ENCODE results near the gene CEACAM19.
"Not testable (repeated sequence)": the region's sequence is repeated elsewhere in the genome, so short reads cannot be mapped to it uniquely, and the experiment has no call there.

CEACAM19 gene

DNA sequence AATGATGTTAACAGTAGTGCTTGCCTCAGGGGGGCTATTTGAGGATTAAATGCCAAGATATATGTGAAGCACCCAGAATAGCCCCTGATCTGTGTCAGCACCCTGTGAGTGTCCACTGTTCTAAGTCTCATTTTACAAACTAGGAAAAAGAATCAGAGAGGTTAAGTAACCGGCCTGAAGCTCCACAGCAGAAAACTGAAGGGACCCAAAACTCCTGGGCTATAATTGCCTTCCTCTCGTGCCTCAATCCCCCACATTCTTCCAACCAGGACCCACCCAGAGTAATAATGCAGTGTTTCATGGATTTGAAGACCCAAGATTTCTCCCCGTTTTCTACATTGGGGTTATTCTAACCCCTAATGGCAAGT is 25.2 kb upstream of the CEACAM19 start:
- no peak for DNase-seq

DNA sequence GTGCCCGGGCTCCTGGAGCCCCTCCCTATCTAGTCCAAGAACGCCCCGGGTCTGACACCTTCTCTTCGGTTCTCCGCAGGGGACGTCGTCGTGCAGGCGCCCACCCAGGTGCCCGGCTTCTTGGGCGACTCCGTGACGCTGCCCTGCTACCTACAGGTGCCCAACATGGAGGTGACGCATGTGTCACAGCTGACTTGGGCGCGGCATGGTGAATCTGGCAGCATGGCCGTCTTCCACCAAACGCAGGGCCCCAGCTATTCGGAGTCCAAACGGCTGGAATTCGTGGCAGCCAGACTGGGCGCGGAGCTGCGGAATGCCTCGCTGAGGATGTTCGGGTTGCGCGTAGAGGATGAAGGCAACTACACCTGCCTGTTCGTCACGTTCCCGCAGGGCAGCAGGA is 24.1 kb upstream of the CEACAM19 start:
- no peak for DNase-seq

DNA sequence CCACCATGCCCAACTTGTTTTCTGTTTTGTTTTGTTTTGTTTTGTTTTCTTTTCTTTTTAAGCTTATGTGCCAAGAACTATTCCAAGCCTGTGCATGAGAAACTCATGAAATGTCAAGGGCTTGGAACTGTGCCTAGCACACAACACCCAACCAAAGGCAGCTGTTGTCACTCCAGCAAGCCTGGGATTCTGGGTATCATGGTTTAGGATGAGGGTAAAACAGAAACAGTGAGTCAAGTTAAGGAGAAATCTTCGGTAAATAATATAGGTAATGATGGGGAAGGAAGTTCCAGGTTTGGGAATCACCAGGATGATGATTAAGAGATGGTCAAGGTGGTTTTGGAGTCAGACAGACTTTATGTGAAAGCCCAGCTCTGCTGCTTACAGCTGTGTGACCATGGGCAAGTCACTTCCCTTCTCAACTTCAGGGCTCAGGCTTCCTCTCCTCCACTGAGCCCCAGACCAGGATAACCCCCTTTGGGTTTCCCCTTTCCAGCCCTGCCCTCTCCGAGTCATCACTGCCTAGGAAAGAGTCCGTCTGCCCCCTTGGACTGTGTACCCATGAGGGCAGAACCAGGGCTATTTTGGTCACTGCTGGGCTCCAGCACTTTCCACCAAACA is 22.5 kb upstream of the CEACAM19 start:
- no peak for DNase-seq

DNA sequence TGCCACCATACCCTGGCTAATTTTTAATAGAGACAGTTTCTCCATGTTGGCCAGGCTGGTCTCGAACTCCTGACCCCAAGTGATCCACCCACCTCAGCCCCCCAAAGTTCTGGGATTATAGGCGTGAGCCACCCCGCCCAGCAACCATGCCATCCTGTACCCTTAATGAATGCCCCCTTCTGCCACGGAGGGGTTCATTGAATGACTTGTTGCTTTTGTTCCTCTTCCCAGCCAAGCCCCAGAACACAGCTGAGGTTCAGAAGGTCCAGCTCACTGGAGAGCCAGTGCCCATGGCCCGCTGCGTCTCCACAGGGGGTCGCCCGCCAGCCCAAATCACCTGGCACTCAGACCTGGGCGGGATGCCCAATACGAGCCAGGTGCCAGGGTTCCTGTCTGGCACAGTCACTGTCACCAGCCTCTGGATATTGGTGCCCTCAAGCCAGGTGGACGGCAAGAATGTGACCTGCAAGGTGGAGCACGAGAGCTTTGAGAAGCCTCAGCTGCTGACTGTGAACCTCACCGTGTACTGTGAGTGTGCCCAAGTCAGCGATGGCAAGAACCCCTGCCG is 21.6 kb upstream of the CEACAM19 start:
- DNase-seq: no peak

DNA sequence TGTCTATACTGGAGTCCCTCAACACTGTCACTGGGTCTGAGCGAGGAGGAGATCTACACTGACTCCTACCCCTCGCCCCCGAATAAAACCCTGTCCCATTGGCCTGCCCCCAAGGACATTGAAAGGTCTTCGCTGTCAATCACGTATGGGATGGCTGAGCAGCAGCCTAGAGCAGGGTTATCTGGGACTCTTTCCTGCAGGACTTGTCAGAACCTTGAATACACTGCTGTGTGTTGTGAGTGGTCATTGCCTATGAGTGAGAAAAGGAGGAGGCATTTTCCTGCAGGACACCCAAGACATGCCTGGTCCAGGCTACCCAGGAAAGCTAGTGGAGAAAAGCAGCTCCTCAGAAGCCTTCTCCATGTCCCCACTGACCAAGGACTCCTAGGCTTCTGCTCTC is 17.9 kb upstream of the CEACAM19 start:
- no peak for DNase-seq

DNA sequence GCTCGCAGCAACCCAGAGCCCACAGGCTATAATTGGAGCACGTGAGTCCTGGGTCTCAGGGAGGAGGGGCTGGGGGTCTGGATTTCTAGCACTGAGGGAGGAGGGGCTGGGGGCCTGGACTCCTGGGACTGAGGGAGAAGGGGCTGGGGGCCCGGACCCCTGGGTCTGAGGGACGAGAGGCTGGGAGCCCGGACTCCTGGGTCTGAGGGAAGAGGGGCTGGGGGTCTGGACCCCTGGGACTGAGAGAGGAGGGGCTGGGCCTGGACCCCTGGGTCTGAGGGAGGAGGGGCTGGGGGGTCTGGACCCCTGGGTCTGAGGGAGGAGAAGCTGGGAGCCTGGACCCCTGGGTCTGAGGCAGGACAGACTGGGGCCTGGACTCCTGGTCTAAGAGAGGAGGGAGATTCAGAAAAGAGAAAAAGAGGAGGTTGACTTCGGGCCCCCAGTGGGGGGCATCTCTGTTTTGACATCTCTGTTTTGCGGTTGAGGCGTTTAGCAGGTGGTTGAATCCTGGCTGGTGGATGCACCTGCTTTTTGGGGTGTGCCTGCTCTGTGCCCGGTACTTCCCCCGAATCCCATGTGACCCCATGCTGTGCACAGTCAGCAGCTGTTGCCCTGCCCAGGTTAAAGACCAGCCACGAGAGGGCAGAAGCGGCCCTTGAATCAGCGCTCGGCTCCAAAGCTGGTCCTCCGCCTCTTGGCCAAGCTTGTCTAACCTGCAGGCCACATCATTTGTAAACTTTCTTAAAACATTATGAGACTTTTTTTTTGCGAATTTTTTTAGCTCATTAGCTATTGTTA is 17.1 kb upstream of the CEACAM19 start:
- DNase-seq: no peak

DNA sequence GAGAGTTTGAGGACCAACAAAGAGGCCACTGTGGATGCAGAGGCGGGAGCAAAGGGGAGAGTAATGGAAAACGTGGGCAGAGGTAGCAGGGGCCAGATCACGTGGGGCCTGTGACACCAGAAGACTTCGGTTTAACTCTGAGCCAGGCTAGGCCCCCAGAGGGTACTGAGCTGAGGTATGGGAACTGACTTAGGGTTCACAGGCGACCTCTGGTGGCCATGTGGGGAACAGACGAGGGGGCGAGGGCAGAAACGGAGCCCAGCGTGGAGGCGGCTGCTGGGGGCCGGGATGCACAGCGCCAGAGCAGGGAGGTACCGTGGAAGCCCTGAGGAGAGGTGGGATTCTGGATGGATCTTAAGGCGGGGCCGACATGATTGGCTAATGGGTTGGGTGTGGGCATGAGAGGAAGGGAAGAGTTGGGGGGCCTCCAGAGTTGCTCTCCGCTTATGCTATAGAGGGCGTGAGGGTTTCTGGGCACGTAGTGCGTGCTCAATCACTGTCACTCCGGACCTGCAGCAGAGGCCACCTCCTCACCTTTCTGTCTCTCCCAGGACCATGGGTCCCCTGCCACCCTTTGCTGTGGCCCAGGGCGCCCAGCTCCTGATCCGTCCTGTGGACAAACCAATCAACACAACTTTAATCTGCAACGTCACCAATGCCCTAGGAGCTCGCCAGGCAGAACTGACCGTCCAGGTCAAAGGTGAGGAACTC is 13.9 kb upstream of the CEACAM19 start:
- DNase-seq: no peak

DNA sequence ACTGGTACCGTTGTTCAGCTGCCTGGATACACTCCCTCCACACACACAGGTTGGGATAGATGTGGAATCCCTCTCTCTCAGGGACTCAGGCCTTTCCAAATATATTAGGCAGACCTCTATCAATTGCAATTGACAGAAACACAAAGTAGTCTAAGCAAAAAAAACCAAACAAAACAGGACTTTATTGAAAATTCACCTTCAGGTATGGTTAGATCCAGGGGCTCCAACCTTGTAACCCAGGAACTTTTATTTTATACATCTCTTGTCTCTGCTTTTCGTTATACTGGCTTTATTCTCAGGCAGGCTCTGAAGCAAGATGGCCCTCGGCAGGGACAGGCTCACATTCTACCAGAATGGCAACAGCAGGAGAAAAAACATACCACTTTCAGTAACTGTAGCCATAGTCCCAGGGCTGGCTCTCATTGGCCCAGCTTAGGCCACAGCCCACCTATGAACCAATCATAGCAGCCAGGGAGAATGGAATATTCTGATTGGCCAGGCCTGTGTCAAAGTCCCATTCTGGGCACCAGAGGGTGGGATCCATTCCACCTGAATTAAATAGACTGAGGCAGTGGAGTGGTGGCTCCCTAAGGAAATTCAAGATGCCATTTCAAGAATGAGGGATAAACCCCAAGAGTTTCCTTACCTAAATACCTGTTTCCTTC is 13.1 kb upstream of the CEACAM19 start:
- no peak for DNase-seq

DNA sequence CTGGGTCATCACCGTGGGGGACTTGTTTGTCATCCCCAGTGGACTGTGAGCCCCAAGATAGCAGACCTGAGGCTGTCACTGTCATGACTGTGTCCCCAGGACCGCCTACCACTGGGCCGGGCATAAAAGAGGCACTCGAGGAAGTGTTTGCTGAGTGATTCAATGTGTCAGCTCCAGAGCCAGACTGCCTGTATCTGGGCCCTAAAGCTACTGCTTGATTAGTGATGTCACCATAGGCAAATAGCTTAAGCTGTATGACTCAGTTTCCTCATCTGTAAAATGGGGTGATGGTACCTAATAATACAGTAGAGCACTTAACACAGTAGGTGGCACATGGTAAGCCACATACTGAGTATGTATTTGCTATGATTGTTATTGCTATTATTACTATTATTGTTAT is 11.2 kb upstream of the CEACAM19 start:
- DNase-seq: no peak

DNA sequence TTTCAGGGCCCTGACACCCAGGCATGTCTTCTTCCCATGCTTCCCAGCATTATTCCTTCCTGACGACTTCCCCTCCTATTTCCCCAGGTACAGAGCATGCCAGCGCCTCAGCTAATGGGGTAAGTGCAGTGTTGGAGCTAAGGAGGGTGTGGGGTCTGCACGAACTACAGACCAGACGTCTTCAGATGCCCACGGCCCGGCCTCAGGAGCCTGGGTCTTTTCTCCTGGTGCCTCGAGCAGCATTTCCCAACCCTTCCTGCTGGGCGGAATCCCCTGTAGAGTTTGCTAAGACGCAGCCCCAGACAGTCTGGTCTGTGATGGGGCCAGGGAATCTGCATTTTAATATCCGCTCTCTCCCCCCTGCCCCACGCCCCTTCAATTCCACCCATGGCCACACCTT is 10.1 kb upstream of the CEACAM19 start:
- DNase-seq: no peak

DNA sequence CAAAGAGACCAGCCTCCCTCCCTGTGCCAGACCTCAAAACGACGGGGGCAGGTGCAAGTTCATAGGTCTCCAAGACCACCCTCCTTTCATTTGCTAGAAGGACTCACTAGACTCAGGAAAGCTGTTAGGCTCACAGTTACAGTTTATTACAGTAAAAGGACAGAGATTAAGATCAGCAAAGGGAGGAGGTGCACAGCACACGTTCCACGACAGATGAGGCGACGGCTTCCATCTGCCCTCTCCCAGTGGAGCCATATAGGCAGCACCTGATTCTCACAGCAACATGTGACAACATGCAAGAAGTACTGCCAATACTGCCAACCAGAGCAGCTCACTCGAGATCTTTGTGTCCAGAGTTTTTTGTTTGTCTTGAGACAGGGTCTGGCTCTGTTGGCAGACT is 9.4 kb upstream of the CEACAM19 start:
- no peak for DNase-seq

DNA sequence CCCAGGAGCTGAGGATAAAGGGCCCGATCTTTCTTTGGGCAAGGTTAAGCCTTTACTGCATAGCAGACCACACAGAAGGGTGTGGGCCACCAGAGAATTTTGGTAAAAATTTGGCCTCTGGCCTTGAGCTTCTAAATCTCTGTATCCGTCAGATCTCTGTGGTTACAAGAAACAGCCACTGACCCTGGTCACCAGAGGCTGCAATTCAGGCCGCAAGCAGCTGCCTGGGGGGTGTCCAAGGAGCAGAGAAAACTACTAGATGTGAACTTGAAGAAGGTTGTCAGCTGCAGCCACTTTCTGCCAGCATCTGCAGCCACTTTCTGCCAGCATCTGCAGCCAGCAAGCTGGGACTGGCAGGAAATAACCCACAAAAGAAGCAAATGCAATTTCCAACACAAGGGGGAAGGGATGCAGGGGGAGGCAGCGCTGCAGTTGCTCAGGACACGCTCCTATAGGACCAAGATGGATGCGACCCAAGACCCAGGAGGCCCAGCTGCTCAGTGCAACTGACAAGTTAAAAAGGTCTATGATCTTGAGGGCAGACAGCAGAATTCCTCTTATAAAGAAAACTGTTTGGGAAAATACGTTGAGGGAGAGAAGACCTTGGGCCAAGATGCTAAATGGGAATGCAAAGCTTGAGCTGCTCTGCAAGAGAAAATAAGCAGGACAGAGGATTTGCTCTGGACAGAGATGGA is 8.4 kb upstream of the CEACAM19 start:
- DNase-seq: no peak

DNA sequence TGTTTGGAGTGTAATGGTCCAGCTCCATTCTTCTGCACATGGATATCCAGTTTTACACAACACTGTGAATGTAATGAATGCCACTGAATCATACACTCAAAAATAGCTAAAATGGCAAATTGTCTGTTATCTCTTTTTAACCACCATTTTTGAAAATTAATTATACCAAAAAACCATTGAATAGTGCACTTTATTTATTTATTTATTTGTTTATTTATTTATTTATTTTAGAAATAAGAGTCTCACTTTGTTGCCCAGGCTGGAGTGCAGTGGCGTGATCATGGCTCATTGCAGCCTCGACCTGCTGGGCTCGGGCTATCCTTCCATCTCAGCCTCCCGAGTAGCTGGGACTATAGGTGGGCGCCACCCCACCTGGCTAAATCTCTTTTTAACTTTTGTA is 7.3 kb upstream of the CEACAM19 start:
- DNase-seq: no peak

DNA sequence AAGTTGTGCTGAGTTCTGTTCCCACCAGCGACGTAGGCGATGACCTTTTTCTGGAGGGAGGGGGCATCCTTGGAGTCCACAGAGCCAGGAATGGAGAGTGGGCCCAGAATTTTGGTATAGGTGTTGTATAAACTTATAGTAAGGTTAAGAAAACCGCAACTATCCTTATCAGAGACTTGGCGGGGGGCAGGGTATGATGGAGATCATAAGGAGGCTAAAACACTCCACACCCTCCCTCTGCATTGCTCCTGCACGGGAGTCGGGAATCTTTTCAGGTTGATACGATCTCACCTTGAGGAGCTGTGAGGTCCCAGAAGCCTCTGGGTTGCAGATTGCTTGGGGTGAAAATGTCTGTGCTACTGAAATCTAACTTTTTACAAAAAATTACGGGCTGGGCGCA is 6.3 kb upstream of the CEACAM19 start:
- DNase-seq: no peak

DNA sequence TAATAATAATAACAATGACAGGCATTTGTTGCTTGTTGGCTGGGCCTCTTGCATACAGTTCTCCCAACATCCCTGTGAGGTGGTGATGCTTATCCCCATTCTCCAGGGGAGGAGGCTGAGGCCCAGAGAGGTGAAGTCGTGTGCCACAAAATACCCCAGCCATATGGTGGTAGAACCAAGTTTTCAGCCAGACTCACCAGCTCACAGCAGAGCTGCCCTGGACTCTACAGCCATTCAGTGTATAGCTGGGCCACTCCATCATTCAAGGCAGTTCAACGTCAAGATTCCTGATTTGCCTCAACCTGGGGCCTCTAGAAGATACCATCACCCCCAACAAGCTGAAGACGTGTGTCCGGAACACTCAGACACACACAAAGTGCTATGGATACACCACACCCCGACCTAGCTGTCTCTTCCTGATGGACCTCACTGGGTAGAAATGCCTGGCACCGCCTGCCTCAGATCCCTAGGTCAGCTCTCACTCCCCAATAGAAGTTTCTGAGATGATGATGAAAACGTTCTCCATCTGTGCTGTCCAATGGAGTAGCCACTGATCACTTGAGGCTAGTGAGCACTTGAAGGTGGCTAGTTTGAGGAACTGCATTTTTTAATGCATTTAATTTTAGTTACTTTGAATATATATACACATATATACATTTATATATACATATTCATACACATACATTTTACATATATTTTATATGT is 4.3 kb upstream of the CEACAM19 start:
- no peak for DNase-seq

DNA sequence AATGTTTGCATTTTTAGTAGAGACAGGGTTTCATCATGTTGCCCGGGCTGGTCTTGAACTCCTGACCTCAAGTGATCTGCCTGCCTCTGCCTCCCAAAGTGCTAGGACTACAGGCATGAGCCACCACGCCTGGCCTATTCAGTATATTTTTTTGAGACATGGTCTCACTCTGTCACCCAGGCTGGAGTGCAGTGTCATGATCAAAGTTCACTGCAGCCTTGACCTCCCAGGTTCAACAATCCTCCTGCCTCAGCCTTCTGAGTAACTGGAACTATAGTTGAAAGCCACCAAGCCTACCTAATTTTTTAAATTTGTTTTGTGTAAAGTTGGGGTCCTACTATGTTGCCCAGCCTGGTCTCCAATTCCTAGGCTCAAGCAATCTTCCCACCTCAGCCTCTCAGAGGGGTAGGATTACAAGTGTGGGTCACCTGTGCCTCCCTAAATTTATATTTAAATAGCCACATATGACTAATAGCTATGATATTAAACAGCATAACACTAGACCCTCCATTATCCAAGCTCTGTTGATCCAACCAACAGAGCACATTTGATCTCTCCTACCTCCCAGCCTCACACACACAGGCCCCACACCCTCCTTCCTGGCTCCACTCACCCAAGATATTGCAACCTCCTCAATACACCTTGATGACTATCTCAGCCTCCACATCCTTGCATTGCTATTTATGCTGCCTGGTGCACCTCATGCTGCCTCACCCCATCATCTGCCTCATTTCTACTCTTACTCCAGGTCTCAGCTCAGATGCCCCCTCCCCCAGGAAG is 2.1 kb upstream of the CEACAM19 start:
- no peak for DNase-seq

DNA sequence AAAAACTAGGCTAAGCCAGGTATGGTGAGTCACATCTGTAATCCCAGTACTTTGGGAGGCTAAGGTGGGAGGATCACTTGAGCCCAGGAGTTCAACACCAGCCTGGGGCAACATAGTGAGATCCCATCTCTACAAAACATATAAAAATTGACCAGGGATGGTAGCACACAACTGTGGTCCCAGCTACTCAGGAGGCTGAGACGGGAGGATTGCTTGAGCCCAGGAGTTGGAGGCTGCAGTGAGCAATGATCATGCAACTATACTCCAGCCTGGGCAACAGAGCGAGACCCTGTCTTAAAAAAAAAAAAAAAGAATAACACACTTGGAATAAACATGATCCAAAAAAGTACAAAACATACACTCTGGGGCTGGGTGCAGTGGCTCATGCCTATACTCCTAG is 1.3 kb upstream of the CEACAM19 start:
- not testable (repeated sequence) for DNase-seq

DNA sequence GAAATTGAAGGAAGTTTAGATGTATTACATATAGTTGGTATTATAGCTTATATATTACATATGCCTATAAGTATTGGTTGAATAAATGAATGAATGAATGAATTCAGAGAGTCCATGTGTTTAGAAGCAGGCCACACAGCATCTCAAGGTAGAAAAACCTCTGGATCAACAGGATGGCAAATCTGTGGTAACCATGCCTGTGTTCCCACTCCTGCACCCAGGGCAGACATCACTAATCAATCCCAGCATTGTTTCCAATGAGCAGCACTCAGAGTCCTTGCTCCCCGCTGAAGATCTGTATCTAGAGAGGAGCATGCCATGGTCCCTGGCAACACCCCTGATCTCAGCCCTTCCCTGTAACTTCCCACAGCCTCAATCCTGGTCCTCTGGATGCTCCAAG is 944 bp downstream of the CEACAM19 start:
- DNase-seq: no peak

DNA sequence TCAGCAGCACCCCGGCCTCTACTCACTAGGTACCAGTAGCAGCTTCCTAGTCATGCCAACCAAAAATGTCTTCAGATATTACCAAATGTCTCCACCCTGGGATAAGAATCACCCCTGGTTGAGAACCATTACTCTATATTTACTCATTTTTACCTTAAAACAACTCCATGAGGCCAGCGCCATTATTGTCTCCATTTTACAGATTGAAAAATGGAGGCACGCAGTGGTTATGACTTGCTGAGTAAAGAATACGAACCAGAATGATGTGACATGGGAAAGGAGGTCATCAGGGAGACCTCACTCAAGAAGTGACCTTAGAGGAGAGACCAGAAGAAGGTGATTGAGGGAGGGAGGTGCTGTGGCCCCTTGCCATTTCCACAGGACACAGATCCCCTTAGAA is 2.2 kb downstream of the CEACAM19 start:
- DNase-seq: no peak

DNA sequence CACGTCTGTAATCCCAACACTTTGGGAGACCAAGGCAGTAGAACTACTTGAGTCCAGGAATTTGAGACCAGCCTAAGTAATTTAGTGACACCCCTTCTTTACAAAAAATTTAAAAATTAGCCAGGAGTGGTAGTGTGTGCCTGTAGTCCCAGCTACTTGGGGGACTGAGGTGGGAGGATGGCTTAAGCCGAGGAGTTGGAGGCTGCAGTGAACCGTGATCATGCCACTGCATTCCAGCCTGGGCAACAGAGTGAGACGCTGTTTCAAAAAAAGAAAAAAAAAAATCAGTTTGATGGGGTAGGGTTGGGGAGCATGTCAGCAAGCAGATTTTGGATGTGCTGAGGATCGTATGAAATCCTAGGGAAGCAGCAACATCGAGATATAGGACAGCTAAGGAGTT is 4.2 kb downstream of the CEACAM19 start:
- no peak for DNase-seq
